OCI-M1 (cell line): ENCODE measurements around the gene ABCA6.
A peak's percentile ranks its signal among the peaks of the same experiment; 100 is the strongest.

Experiments used
- DNase-seq: peaks from one replicate; lab custom pipeline; 2025; lab: John Stamatoyannopoulos, UW

ABCA6 gene

GRCh38 chr17:69143151-69143550 lies 1.5 kb upstream of the ABCA6 start:
- DNase-seq: no peak

- DNase-seq: no peak
Observed at GRCh38 chr17:69142175-69142802, 594 bp upstream of the ABCA6 start.

GRCh38 chr17:69134112-69134511 lies 7.6 kb downstream of the ABCA6 start:
- DNase-seq: no peak

GRCh38 chr17:69130627-69131296 lies 10.9 kb downstream of the ABCA6 start:
- DNase-seq: no peak

- no peak for DNase-seq
Observed at GRCh38 chr17:69123626-69124025, 18.1 kb downstream of the ABCA6 start.

GRCh38 chr17:69122065-69122464 lies 19.6 kb downstream of the ABCA6 start:
- DNase-seq: no peak

GRCh38 chr17:69117855-69118784 lies 23.6 kb downstream of the ABCA6 start:
- DNase-seq: no peak

GRCh38 chr17:69111794-69112193 lies 29.9 kb downstream of the ABCA6 start:
- no peak for DNase-seq

GRCh38 chr17:69105907-69106730 lies 35.6 kb downstream of the ABCA6 start:
- no peak for DNase-seq

- DNase-seq: peak; percentile 88
Observed at GRCh38 chr17:69103557-69104233, 38.0 kb downstream of the ABCA6 start.

GRCh38 chr17:69098625-69099024 lies 43.1 kb downstream of the ABCA6 start:
- DNase-seq: no peak

GRCh38 chr17:69096541-69096940 lies 45.2 kb downstream of the ABCA6 start:
- DNase-seq: no peak

- DNase-seq: no peak
Observed at GRCh38 chr17:69093995-69094394, 47.7 kb downstream of the ABCA6 start.

- DNase-seq: peak; percentile 93
Observed at GRCh38 chr17:69093279-69093789, 48.4 kb downstream of the ABCA6 start.

GRCh38 chr17:69090365-69090764 lies 51.3 kb downstream of the ABCA6 start:
- no peak for DNase-seq

GRCh38 chr17:69088643-69089200 lies 53.0 kb downstream of the ABCA6 start:
- DNase-seq: peak; percentile 78

- no peak for DNase-seq
Observed at GRCh38 chr17:69086641-69087040, 55.1 kb downstream of the ABCA6 start.

GRCh38 chr17:69084911-69085310 lies 56.8 kb downstream of the ABCA6 start:
- DNase-seq: peak; percentile 16

GRCh38 chr17:69082696-69083095 lies 59.0 kb downstream of the ABCA6 start:
- DNase-seq: no peak

- DNase-seq: peak; percentile 10
Observed at GRCh38 chr17:69078864-69079263, 62.8 kb downstream of the ABCA6 start.

- DNase-seq: no peak
Observed at GRCh38 chr17:69075823-69076222, 65.9 kb downstream of the ABCA6 start.
